HepG2 (cell line): ENCODE data around the gene TNFAIP1. TPM values are rescaled to one million over a fixed set of nuclear protein-coding genes. Genes with fewer than 3 reads are reported as not detected.

Experiments
- ARID5B ChIP-seq: IDR thresholded peaks from 2 replicates; pipeline ENCODE4 v1.4.0; 2020; ENCODE audit warnings: mild to moderate bottlenecking, missing genetic modification reagents
- ATF5 ChIP-seq: sonication (generic); formaldehyde crosslinking; IDR thresholded peaks from 2 replicates; pipeline ENCODE4 v1.4.0; 2020; ENCODE audit warnings: mild to moderate bottlenecking, low read depth, missing genetic modification reagents
- BCLAF1 ChIP-seq: fragments of 450-650 bp; IDR thresholded peaks from 2 replicates; pipeline ENCODE4 v1.6.1; 2017; ENCODE audit warnings: mild to moderate bottlenecking
- BORCS8-MEF2B ChIP-seq: sonication (generic); formaldehyde crosslinking; IDR thresholded peaks from 2 replicates; pipeline ENCODE4 v1.8.0; 2022; ENCODE audit warnings: mild to moderate bottlenecking, missing genetic modification reagents
- HOXD1 ChIP-seq: sonication (generic); formaldehyde crosslinking; IDR thresholded peaks from 2 replicates; pipeline ENCODE4 v1.5.0; 2020; ENCODE audit warnings: missing genetic modification reagents
- MED8 ChIP-seq: sonication (generic); formaldehyde crosslinking; IDR thresholded peaks from 2 replicates; pipeline ENCODE4 v1.8.1; 2023; ENCODE audit warnings: mild to moderate bottlenecking, missing genetic modification reagents; ENCODE audit not compliant: insufficient replicate concordance
- MNT ChIP-seq: fragments of 450-650 bp; IDR thresholded peaks from 2 replicates; pipeline ENCODE4 v1.6.1; 2016
- MXI1 ChIP-seq: IDR thresholded peaks from 3 replicates; pipeline ENCODE4 v1.6.1; 2012; ENCODE audit warnings: low read depth, low read length, inconsistent platforms, borderline replicate concordance
- PLRG1 ChIP-seq: fragments of 450-650 bp; conservative IDR thresholded peaks from 2 replicates; pipeline ENCODE4 v1.6.1; 2016
- POLR2AphosphoS5 ChIP-seq: IDR thresholded peaks from 2 replicates; pipeline ENCODE4 v1.6.1; 2012; ENCODE audit warnings: low read depth, low read length
- SMYD3 ChIP-seq: sonication (generic); formaldehyde crosslinking; IDR thresholded peaks from 2 replicates; pipeline ENCODE4 v1.8.1; 2023; ENCODE audit warnings: mild to moderate bottlenecking, missing genetic modification reagents
- SRY ChIP-seq: sonication (generic); formaldehyde crosslinking; IDR thresholded peaks from 2 replicates; pipeline ENCODE4 v1.8.0; 2022; ENCODE audit warnings: mild to moderate bottlenecking, missing genetic modification reagents
- ZNF20 ChIP-seq: sonication (generic); formaldehyde crosslinking; IDR thresholded peaks from 2 replicates; pipeline ENCODE4 v1.4.0; 2020; ENCODE audit warnings: mild to moderate bottlenecking, moderate library complexity, missing genetic modification reagents
- ZNF430 ChIP-seq: sonication (generic); formaldehyde crosslinking; IDR thresholded peaks from 2 replicates; pipeline ENCODE4 v1.9.0; 2021; ENCODE audit warnings: mild to moderate bottlenecking, missing genetic modification reagents
- ZNF468 ChIP-seq: sonication (generic); formaldehyde crosslinking; IDR thresholded peaks from 2 replicates; pipeline ENCODE4 v1.8.0; 2022; ENCODE audit warnings: mild to moderate bottlenecking, moderate library complexity, missing genetic modification reagents
- ZNF567 ChIP-seq: sonication (generic); formaldehyde crosslinking; IDR thresholded peaks from 2 replicates; pipeline ENCODE4 v1.8.1; 2023; ENCODE audit warnings: mild to moderate bottlenecking, missing genetic modification reagents, borderline replicate concordance
- ZNF704 ChIP-seq: sonication (generic); formaldehyde crosslinking; IDR thresholded peaks from 2 replicates; pipeline ENCODE4 v1.8.1; 2023; ENCODE audit warnings: mild to moderate bottlenecking, inconsistent platforms, moderate library complexity, missing genetic modification reagents, borderline replicate concordance
- ZNF773 ChIP-seq: sonication (generic); formaldehyde crosslinking; IDR thresholded peaks from 2 replicates; pipeline ENCODE4 v1.4.0; 2020; ENCODE audit warnings: missing genetic modification reagents, borderline replicate concordance
- ZNF83 ChIP-seq: sonication (generic); formaldehyde crosslinking; IDR thresholded peaks from 2 replicates; pipeline ENCODE4 v1.4.0; 2020; ENCODE audit warnings: missing genetic modification reagents, mild to moderate bottlenecking, borderline replicate concordance
- polyA plus RNA-seq, 8 experiments: library from polyadenylated mRNA; depleted of rRNA in 3 of 8; stranded (reverse) in 7 of 8; unstranded in 1 of 8; fragments of >200 nt; fragmentation: Illumina TruSeq in 4 of 8; extraction: Trizol in 4 of 8; gene quantifications; 2 replicates each; pipeline versions ENCODE4 v1.2.1 to v1.2.3, GENCODE V29; 2011 to 2016; ENCODE audit warnings: low read depth in 4 of 8, missing spikeins in 1 of 8, mixed read lengths in 1 of 8; ENCODE audit not compliant: insufficient read depth in 1 of 8
- total RNA-seq, 5 experiments: library from RNA; depleted of rRNA; stranded (reverse); fragments of >200 nt; fragmentation: Illumina TruSeq; extraction: Trizol; gene quantifications; 2 replicates each; pipeline ENCODE4 v1.2.3, GENCODE V29; 2016; ENCODE audit warnings: low read depth in 1 of 5

TNFAIP1 gene
- total and polyA plus RNA-seq, 2 of the 13 experiments (the other 11 are each of a cell fraction or from before 2014, with no cell fraction given), result 17.5 to 40.6 TPM

- TF ChIP-seq ARID5B (CRISPR knock-in tag) (peak; percentile 51), MXI1 (peak; percentile 92; the same call in 2 of the 3 replicates), ZNF773 (CRISPR knock-in tag) (no peak), SRY (CRISPR knock-in tag) (no peak), ZNF430 (CRISPR knock-in tag) (no peak), ZNF20 (CRISPR knock-in tag) (no peak; the same call in 1 of the 2 replicates), BCLAF1 (no peak), POLR2AphosphoS5 (peak; percentile 67), MED8 (CRISPR knock-in tag) (no peak), HOXD1 (CRISPR knock-in tag) (peak; percentile 54; the same call in 1 of the 2 replicates), ZNF704 (CRISPR knock-in tag) (no peak), ATF5 (CRISPR knock-in tag) (no peak), ZNF83 (CRISPR knock-in tag) (peak; percentile 93; the same call in 1 of the 2 replicates), BORCS8-MEF2B (no peak; the same call in 1 of the 2 replicates), MNT (peak; percentile 21; the same call in 1 of the 2 replicates), ZNF567 (no peak), PLRG1 (no peak), ZNF468 (CRISPR knock-in tag) (peak; percentile 76; the same call in 1 of the 2 replicates), SMYD3 (CRISPR knock-in tag) (no peak)
Measured at GRCh38 chr17:28335201-28335958, at the start of gene TNFAIP1, which contains the start of gene IFT20 (continued).
